HCT116 (cell line): Measurements from ENCODE around the gene KSR1. TPM values are rescaled to one million over a fixed set of nuclear protein-coding genes. Genes with fewer than 3 reads are reported as not detected.

ENCODE experiments used
- ATAC-seq: fragments of 200-7000 bp; cut with Tn5 transposase; 2 replicates; pipeline ENCODE4 v1.9.1; 2020; ENCODE audit warnings: mild to moderate bottlenecking, moderate library complexity
- BruUV-seq: library from RNA; stranded (reverse); fragments of 400-500 nt; replicated peaks from 2 replicates; lab custom pipeline; 2021; lab: Mats Ljungman, UMichigan
- CTCF ChIA-PET: fragments of 300-600 bp; sonication (Branson Sonifier 250); formaldehyde crosslinking; loops from one replicate; lab custom pipeline; 2021; ENCODE audit warnings: antibody characterized with exemption; lab: Charles Lee
- POLR2A ChIA-PET: fragments of 300-600, 350-600 bp; sonication (Branson Sonifier 250); formaldehyde crosslinking; loops from one replicate; lab custom pipeline; 2021; ENCODE audit warnings: antibody characterized with exemption; lab: Charles Lee
- RAD21 ChIA-PET, 2 experiments: fragments of 300-600 bp; sonication (Branson Sonifier 250); formaldehyde crosslinking; loops; one replicate each; lab custom pipeline; 2023; ENCODE audit warnings: low total read pairs in 2 of 2; ENCODE audit not compliant: uncharacterized antibody in 2 of 2, unreplicated experiment in 2 of 2, low non-redundant PET in 1 of 2; lab: Charles Lee
- DNase-seq: peaks from one replicate; pipeline ENCODE4 v3.0.0-alpha.2; 2010; ENCODE audit warnings: low read depth, low spot score
- H2AFZ ChIP-seq: fragments of 200-600 bp; shearing (Covaris generic), sonication (generic); 2 replicates; pipeline ENCODE4 v1.6.1; 2017; ENCODE audit warnings: low read depth, mixed run types, mixed read lengths, antibody characterized with exemption, low read length; ENCODE audit not compliant: poor library complexity, severe bottlenecking
- H3K27ac ChIP-seq: 2 replicates; pipeline ENCODE4 v1.5.1; 2012; ENCODE audit warnings: low read depth, low read length
- H3K27me3 ChIP-seq: fragments of 200-600 bp; sonication (generic); 2 replicates; pipeline ENCODE4 v1.6.1; 2016; ENCODE audit warnings: mixed run types, low read length, mixed read lengths; ENCODE audit not compliant: insufficient read depth
- H3K36me3 ChIP-seq, 2 experiments: fragments of 200-500 bp in 1 of 2; fragments of 200-600 bp in 1 of 2; sonication (Bioruptor generic) in 1 of 2; sonication (generic) in 1 of 2; 2 replicates each; pipeline versions ENCODE4 v1.5.1 to v1.6.1; 2014 to 2016; ENCODE audit warnings: low read length in 2 of 2, inconsistent platforms in 1 of 2, mixed read lengths in 1 of 2, mixed run types in 1 of 2; ENCODE audit not compliant: insufficient read depth in 2 of 2, control insufficient read depth in 1 of 2
- H3K4me1 ChIP-seq, 2 experiments: fragments of 200-600 bp in 1 of 2; sonication (generic) in 1 of 2; 2 replicates each; pipeline versions ENCODE4 v1.5.1 to v1.6.1; 2012 to 2017; ENCODE audit warnings: low read length in 2 of 2, inconsistent platforms in 1 of 2, mild to moderate bottlenecking in 1 of 2, mixed read lengths in 1 of 2, mixed run types in 1 of 2, moderate library complexity in 1 of 2; ENCODE audit not compliant: insufficient read depth in 2 of 2, control insufficient read depth in 1 of 2
- H3K4me2 ChIP-seq: fragments of 200-600 bp; sonication (generic); 2 replicates; pipeline ENCODE4 v1.6.1; 2017; ENCODE audit warnings: mixed run types, low read length, mixed read lengths
- H3K4me3 ChIP-seq, 2 experiments: fragments of 200-600 bp in 1 of 2; sonication (generic) in 1 of 2; replicated peaks in 1 of 2; 2 replicates each; pipeline ENCODE4 v1.5.1; 2011 to 2016; ENCODE audit warnings: low read length in 2 of 2, control low read depth in 1 of 2, low read depth in 1 of 2, mild to moderate bottlenecking in 1 of 2, mixed read lengths in 1 of 2, mixed run types in 1 of 2
- H3K79me2 ChIP-seq: fragments of 200-600 bp; sonication (generic); 2 replicates; pipeline ENCODE4 v1.6.1; 2017; ENCODE audit warnings: mild to moderate bottlenecking, mixed run types, low read length, moderate library complexity, mixed read lengths; ENCODE audit not compliant: insufficient read depth
- H3K9ac ChIP-seq: fragments of 200-600 bp; sonication (generic); 2 replicates; pipeline ENCODE4 v1.6.1; 2016; ENCODE audit warnings: low read length, mixed read lengths
- H3K9me2 ChIP-seq: fragments of 200-600 bp; sonication (generic), shearing (Covaris generic); 2 replicates; pipeline ENCODE4 v1.6.1; 2017; ENCODE audit warnings: mixed run types, mild to moderate bottlenecking, moderate library complexity; ENCODE audit not compliant: insufficient read depth
- H3K9me3 ChIP-seq, 2 experiments: fragments of 200-500 bp in 1 of 2; fragments of 200-600 bp in 1 of 2; sonication (Bioruptor generic) in 1 of 2; sonication (generic) in 1 of 2; 2 replicates each; pipeline ENCODE4 v1.6.1; 2014 to 2017; ENCODE audit warnings: low read length in 2 of 2, mixed read lengths in 2 of 2, inconsistent platforms in 1 of 2, low read depth in 1 of 2, mild to moderate bottlenecking in 1 of 2, mixed run types in 1 of 2, moderate library complexity in 1 of 2; ENCODE audit not compliant: control insufficient read depth in 1 of 2, insufficient read depth in 1 of 2
- H4K20me1 ChIP-seq: fragments of 200-600 bp; sonication (generic), shearing (Covaris generic); 2 replicates; pipeline ENCODE4 v1.6.1; 2017; ENCODE audit warnings: mixed run types, mild to moderate bottlenecking, moderate library complexity; ENCODE audit not compliant: insufficient read depth
- CEBPB ChIP-seq: IDR thresholded peaks from 2 replicates; pipeline ENCODE4 v1.6.1; 2012; ENCODE audit warnings: low read depth
- FOSL1 ChIP-seq: IDR thresholded peaks from 2 replicates; pipeline ENCODE4 v1.6.1; 2012; ENCODE audit warnings: low read depth
- JUND ChIP-seq: IDR thresholded peaks from 2 replicates; pipeline ENCODE4 v1.6.1; 2012
- POLR2AphosphoS5 ChIP-seq: IDR thresholded peaks from 2 replicates; pipeline ENCODE4 v1.6.1; 2011; ENCODE audit warnings: mild to moderate bottlenecking, low read depth, low read length, moderate library complexity
- RAD21 ChIP-seq: IDR thresholded peaks from 2 replicates; pipeline ENCODE4 v1.6.1; 2012; ENCODE audit warnings: low read depth, mild to moderate bottlenecking
- SRF ChIP-seq: IDR thresholded peaks from 2 replicates; pipeline ENCODE4 v1.6.1; 2012; ENCODE audit warnings: low read depth
- ZFX ChIP-seq: fragments of 450-650 bp; IDR thresholded peaks from 2 replicates; pipeline ENCODE4 v1.6.1; 2017
- intact Hi-C: fragments of 100-400 bp; cut with micrococcal nuclease; formaldehyde crosslinking; loops from 2 replicates; pipeline ENCODE4 v1.10.0; 2022
- total RNA-seq: library from RNA; stranded (reverse); gene quantifications from one replicate; pipeline ENCODE4 v1.2.1, GENCODE V29; 2021; ENCODE audit not compliant: unreplicated experiment
- TF ChIP-seq, protein P1 (sequence below), 3 experiments: fragments of 200-600 bp in 1 of 3; sonication (generic) in 1 of 3; IDR thresholded peaks in 2 of 3; conservative IDR thresholded peaks in 1 of 3; 2 replicates each; pipeline ENCODE4 v1.5.1; 2012 to 2017; ENCODE audit warnings: low read depth in 2 of 3, low read length in 2 of 3, antibody characterized with exemption in 1 of 3, borderline replicate concordance in 1 of 3, control low read depth in 1 of 3, mild to moderate bottlenecking in 1 of 3, mixed read lengths in 1 of 3, mixed run types in 1 of 3, moderate library complexity in 1 of 3; ENCODE audit not compliant: insufficient read depth in 1 of 3
- TF ChIP-seq, protein P2 (sequence below): IDR thresholded peaks from 2 replicates; pipeline ENCODE4 v1.6.1; 2012
- TF ChIP-seq, protein P3 (sequence below): IDR thresholded peaks from 2 replicates; pipeline ENCODE4 v1.6.1; 2012

Gene KSR1
- total RNA-seq, 1 experiment from 2014 or later, result 16.5 TPM

DNA sequence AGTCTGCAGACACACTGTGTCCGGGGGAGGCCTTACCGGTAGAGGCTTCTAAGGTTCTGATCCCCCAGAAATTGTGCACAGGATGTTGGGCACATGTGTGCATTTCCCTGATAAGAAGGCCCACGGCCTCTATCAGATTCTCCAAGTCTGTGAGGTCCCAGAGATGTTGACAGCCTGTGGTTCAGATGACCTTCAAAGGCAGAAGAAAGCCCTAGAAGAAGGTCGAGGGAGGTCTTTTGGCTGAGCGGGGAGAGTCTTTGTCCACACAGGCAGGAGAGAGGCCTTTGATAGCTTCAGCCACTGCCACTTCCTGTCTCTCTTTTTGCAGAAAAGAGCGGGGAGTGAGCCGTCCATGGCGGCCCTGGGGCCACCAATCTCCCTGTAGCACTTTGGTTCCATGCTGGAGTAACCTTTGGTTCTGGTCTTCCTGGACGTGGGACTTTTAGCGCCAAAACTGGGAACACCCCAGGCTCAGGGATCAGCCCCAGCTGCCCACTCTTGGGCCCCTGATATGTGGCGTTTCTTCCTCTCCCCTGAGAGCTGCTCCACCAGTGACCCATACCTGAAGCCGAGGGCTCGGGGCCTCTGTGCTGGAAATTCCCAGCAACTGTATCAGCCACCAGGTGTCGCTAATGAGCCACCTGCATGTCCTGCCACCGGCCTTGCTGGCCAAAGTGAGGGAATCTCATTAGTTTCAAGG lies 146.6 kb downstream of the KSR1 start:
- Histone ChIP-seq H3K79me2 (no peaks in the 10 kb centered on the region), H3K27ac (no peak overlapping the region), H3K27me3 (no peaks in the 10 kb centered on the region), H3K9me2 (no peaks in the 10 kb centered on the region), H2AFZ (no peak overlapping the region), H3K4me2 (no peak overlapping the region), H4K20me1 (no peaks in the 10 kb centered on the region), H3K36me3 (no peaks in the 10 kb centered on the region), H3K9ac (no peak overlapping the region), H3K4me3 (no peak overlapping the region), H3K9me3 (no peaks in the 10 kb centered on the region), H3K4me1 (peaks cover 12 to 16% of the 10 kb centered on the region in 2 experiments)
- intact Hi-C loops, result loop anchor here (1.0 to 2.0 kb wide), 2 partner anchors 48 to 154 kb away; no protein-coding TSS in a partner anchor
- TF ChIP-seq, protein P1, sequence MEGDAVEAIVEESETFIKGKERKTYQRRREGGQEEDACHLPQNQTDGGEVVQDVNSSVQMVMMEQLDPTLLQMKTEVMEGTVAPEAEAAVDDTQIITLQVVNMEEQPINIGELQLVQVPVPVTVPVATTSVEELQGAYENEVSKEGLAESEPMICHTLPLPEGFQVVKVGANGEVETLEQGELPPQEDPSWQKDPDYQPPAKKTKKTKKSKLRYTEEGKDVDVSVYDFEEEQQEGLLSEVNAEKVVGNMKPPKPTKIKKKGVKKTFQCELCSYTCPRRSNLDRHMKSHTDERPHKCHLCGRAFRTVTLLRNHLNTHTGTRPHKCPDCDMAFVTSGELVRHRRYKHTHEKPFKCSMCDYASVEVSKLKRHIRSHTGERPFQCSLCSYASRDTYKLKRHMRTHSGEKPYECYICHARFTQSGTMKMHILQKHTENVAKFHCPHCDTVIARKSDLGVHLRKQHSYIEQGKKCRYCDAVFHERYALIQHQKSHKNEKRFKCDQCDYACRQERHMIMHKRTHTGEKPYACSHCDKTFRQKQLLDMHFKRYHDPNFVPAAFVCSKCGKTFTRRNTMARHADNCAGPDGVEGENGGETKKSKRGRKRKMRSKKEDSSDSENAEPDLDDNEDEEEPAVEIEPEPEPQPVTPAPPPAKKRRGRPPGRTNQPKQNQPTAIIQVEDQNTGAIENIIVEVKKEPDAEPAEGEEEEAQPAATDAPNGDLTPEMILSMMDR (IDR thresholded peaks at IDR 0.05 in 2 of 3, conservative IDR thresholded peaks at IDR 0.05 in 1 of 3; ENCODE audit: borderline replicate concordance in 1 of 3, insufficient read depth in 1 of 3, low read depth in 2 of 3, low read length in 2 of 3), result peak; percentile 66 to 98 (median 97)
- no peak for TF ChIP-seq JUND
- peak; percentile 65 for TF ChIP-seq RAD21
- no peak for DNase-seq
- CTCF ChIA-PET, result interaction anchor here (1.2 to 4.2 kb wide), 6 partner anchors 48 to 366 kb away, joined by 3 to 27 read pairs (median 6); no protein-coding TSS in a partner anchor
- RAD21 ChIA-PET, result interaction anchor here (1.4 to 1.6 kb wide), 2 partner anchors 270 kb away, joined by 3 to 5 read pairs; no protein-coding TSS in a partner anchor
- ATAC-seq, result peak; percentile 72
- BruUV-seq, result no TSS peak
- POLR2A ChIA-PET, result no interaction called here

DNA sequence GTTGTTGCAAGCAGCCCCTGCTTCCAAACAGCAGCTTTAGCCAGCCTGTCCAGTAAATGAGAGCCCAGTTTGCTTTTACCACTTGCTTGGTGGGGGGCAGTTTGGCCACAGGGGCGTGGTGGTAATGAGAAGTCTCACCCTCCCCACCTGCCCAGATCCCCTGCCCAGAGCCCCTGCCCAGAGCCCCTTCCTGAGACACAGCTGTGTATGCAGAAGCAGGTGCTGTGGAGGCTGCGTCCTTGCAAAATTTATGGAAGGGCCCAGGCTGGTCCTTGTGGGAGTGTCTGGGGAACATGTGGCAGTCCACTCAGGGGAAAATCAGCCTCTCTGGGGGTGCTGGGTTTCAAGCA lies 147.1 kb downstream of the KSR1 start:
- Histone ChIP-seq H3K9me3 (no peaks in the 10 kb centered on the region), H3K4me2 (no peak overlapping the region), H4K20me1 (no peaks in the 10 kb centered on the region), H3K9me2 (no peaks in the 10 kb centered on the region), H3K36me3 (no peaks in the 10 kb centered on the region), H3K27me3 (no peaks in the 10 kb centered on the region), H3K27ac (no peak overlapping the region), H2AFZ (no peak overlapping the region), H3K4me3 (no peak overlapping the region), H3K79me2 (no peaks in the 10 kb centered on the region), H3K4me1 (peaks cover 12 to 16% of the 10 kb centered on the region in 2 experiments), H3K9ac (no peak overlapping the region)
- ChIA-PET POLR2A (no interaction called here), RAD21 (no interaction called here), CTCF (interaction anchor here (1.2 to 2.3 kb wide), 4 partner anchors 47 to 366 kb away, joined by 3 to 18 read pairs (median 4); no protein-coding TSS in a partner anchor)
- intact Hi-C loops, result loop anchor here (1.0 to 2.0 kb wide), 2 partner anchors 48 to 153 kb away; no protein-coding TSS in a partner anchor
- no TSS peak for BruUV-seq
- no peak; the same call in 1 of the 2 replicates for ATAC-seq
- TF ChIP-seq FOSL1, result no peak
- no peak for TF ChIP-seq CEBPB
- no peak for TF ChIP-seq SRF
- no peak for TF ChIP-seq POLR2AphosphoS5
- TF ChIP-seq, protein P2, sequence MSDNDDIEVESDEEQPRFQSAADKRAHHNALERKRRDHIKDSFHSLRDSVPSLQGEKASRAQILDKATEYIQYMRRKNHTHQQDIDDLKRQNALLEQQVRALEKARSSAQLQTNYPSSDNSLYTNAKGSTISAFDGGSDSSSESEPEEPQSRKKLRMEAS, result no peak
- TF ChIP-seq ZFX, result no peak
- TF ChIP-seq, protein P3, sequence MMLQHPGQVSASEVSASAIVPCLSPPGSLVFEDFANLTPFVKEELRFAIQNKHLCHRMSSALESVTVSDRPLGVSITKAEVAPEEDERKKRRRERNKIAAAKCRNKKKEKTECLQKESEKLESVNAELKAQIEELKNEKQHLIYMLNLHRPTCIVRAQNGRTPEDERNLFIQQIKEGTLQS, result no peak
- no peak for DNase-seq
